ENCODE results near the gene UCP2. TPM values are rescaled to one million over a fixed set of nuclear protein-coding genes. Genes with fewer than 3 reads are reported as not detected.
A peak's percentile ranks its signal among the peaks of the same experiment; 100 is the strongest.

The UCP2 gene
- total RNA-seq, 1 donor from 2014 or later: 51.3 TPM

DNA sequence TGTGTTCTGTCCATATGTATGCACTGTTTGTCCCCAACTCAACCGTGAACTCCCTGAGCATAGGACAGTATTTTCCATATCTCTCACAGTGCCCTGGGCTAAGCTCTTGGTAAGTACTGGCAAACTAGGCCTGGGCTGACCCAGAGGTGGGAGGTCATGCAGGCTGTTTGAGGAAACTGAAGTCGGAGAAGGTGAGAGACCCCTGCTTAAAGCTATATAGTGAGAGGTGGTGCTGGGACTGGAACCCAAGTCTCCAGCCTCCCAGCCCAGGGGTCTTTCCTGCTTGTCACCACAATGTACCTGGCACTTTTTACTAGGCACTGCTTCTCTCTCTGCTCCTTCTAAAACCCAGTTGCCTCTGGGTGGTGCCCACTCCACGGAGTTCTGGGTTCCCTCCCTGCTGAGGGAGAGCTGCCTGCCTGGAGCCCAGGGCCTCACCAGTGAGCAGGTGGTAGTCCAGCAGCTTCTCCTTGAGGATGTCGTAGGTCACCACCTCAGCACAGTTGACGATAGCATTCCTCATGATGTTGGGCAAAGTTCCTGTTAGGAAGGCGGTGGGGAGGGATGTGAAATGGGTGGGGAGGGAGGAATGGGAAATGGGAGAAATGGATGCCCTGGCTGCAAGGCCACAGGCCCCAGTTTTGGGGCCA lies 21.5 kb upstream of the UCP2 start:
- Histone ChIP-seq H3K36me3 (peaks cover 0 to 6% of the 10 kb centered on the region in 2 donors), H3K4me1 (no peaks in the 10 kb centered on the region), H3K27me3 (no peaks in the 10 kb centered on the region), H3K27ac (no peak overlapping the region), H3K9me3 (no peaks in the 10 kb centered on the region), H3K4me3 (no peak overlapping the region)
- intact Hi-C loops (cut with DNase I): no loop called here
- TF ChIP-seq POLR2AphosphoS5 (IDR thresholded peaks at IDR 0.05; ENCODE audit: insufficient read depth in 1 of 2, low read depth in 1 of 2): no peak
- TF ChIP-seq, protein P1, sequence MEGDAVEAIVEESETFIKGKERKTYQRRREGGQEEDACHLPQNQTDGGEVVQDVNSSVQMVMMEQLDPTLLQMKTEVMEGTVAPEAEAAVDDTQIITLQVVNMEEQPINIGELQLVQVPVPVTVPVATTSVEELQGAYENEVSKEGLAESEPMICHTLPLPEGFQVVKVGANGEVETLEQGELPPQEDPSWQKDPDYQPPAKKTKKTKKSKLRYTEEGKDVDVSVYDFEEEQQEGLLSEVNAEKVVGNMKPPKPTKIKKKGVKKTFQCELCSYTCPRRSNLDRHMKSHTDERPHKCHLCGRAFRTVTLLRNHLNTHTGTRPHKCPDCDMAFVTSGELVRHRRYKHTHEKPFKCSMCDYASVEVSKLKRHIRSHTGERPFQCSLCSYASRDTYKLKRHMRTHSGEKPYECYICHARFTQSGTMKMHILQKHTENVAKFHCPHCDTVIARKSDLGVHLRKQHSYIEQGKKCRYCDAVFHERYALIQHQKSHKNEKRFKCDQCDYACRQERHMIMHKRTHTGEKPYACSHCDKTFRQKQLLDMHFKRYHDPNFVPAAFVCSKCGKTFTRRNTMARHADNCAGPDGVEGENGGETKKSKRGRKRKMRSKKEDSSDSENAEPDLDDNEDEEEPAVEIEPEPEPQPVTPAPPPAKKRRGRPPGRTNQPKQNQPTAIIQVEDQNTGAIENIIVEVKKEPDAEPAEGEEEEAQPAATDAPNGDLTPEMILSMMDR (IDR thresholded peaks at IDR 0.05): no peak
- DNase-seq (ENCODE audit: extremely low spot score in 2 of 2): peak in 1 of 2 donors; percentile 55

GRCh38 chr11:74002832-74003231 lies 20.2 kb upstream of the UCP2 start:
- Histone ChIP-seq H3K27ac (no peak overlapping the region), H3K4me3 (no peak overlapping the region), H3K27me3 (no peaks in the 10 kb centered on the region), H3K4me1 (no peaks in the 10 kb centered on the region), H3K9me3 (no peaks in the 10 kb centered on the region), H3K36me3 (peaks cover 0 to 6% of the 10 kb centered on the region in 2 donors)
- intact Hi-C loops (cut with DNase I): no loop called here
- TF ChIP-seq, protein P1 (IDR thresholded peaks at IDR 0.05): no peak
- TF ChIP-seq POLR2AphosphoS5 (IDR thresholded peaks at IDR 0.05; ENCODE audit: insufficient read depth in 1 of 2, low read depth in 1 of 2) (no peak), POLR2A (IDR thresholded peaks at IDR 0.05) (no peak)
- DNase-seq (ENCODE audit: extremely low spot score in 2 of 2): no peak

- Histone ChIP-seq H3K9me3 (no peaks in the 10 kb centered on the region), H3K4me1 (no peaks in the 10 kb centered on the region), H3K27ac (no peak overlapping the region), H3K27me3 (no peaks in the 10 kb centered on the region), H3K4me3 (no peak overlapping the region), H3K36me3 (peaks cover 0 to 6% of the 10 kb centered on the region in 2 donors)
- intact Hi-C loops (cut with DNase I): no loop called here
- DNase-seq (ENCODE audit: extremely low spot score in 2 of 2): peak in 1 of 2 donors; percentile 67
- TF ChIP-seq, protein P1 (IDR thresholded peaks at IDR 0.05): no peak
- TF ChIP-seq POLR2AphosphoS5 (IDR thresholded peaks at IDR 0.05; ENCODE audit: insufficient read depth in 1 of 2, low read depth in 1 of 2) (no peak), POLR2A (IDR thresholded peaks at IDR 0.05) (no peak)
Measured at GRCh38 chr11:74001822-74002286, 19.2 kb upstream of the UCP2 start.

DNA sequence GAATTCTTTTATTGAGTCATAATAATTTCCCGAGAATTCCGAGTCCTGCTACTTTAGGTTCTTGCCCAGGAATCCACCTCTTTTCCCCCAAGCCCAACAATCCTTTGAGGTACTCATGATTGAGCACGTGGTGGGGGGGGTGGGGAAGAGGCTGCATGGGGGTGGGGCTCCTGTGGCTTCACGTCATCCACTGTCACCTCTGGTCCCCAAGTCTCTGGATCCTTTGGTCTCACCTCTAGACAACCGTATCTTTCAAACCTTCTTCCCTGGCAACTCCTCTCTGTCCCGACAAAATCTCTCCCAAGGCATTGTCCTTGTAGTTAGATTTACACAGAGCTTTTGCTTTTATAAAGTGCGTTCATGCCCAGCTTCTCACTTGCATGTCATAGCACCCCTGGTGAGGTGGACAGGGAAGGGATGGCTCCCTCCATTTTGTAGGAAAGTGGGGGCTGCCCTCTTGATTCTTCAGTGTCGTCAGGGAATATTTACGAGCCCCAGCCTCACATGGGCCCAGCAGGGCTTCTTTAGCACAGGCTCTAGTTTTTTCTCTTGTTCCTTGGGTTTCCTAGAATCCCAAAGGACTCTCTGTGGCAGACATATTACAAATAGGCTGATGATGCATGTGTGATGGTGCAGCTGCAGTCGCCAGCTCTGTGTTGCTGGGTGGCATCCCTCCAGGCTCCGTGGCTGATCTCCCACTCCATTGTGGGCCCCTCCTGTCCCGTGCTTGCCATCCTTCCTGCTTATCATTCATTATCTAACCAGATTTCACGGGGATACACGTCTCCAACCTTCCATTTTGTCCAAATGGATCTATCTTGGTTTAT lies 17.9 kb upstream of the UCP2 start:
- no peak overlapping the region for H3K27ac ChIP-seq
- no peaks in the 10 kb centered on the region for H3K27me3 ChIP-seq
- no peak overlapping the region for H3K4me3 ChIP-seq
- no peak for DNase-seq (ENCODE audit: extremely low spot score in 2 of 2)
- peaks cover 0 to 6% of the 10 kb centered on the region in 2 donors for H3K36me3 ChIP-seq
- no peaks in the 10 kb centered on the region for H3K9me3 ChIP-seq
- intact Hi-C loops (cut with DNase I): no loop called here
- no peaks in the 10 kb centered on the region for H3K4me1 ChIP-seq
- no peak for TF ChIP-seq POLR2A (IDR thresholded peaks at IDR 0.05)
- no peak for TF ChIP-seq POLR2AphosphoS5 (IDR thresholded peaks at IDR 0.05; ENCODE audit: insufficient read depth in 1 of 2, low read depth in 1 of 2)
- TF ChIP-seq, protein P1 (IDR thresholded peaks at IDR 0.05): no peak
